Mammary epithelial cell (primary cell): Measurements from ENCODE around the gene SLC16A3.

Source experiments
- CTCF ChIP-seq, 2 donors: IDR thresholded peaks in 1 of 2; conservative IDR thresholded peaks in 1 of 2; 2 replicates each; pipeline ENCODE4 v1.5.1; 2011 to 2012; ENCODE audit warnings: inconsistent platforms in 2 of 2, low read length in 2 of 2, mild to moderate bottlenecking in 2 of 2, control low read depth in 1 of 2, low read depth in 1 of 2; ENCODE audit not compliant: insufficient read depth in 1 of 2; ENCODE audit errors: extremely low read depth in 1 of 2
- EZH2 ChIP-seq: IDR thresholded peaks from 2 replicates; pipeline ENCODE4 v1.6.1; 2012; ENCODE audit warnings: low read length, inconsistent platforms, borderline replicate concordance

- TF ChIP-seq EZH2 (no peak), CTCF (conservative IDR thresholded peaks at IDR 0.05 in 1 of 2, IDR thresholded peaks at IDR 0.05 in 1 of 2; ENCODE audit: extremely low read depth in 1 of 2, insufficient read depth in 1 of 2, low read depth in 1 of 2, low read length in 2 of 2) (peak; percentile 44 to 60)
Observed at GRCh38 chr17:82244413-82245133, 15.7 kb downstream of the SLC16A3 start.
